ENCODE measurements around the gene CYP2C18.
"Not testable (repeated sequence)": the region's sequence is repeated elsewhere in the genome, so short reads cannot be mapped to it uniquely, and the experiment has no call there.

The CYP2C18 gene

GRCh38 chr10:94683214-94684054, at the start of gene CYP2C18:
Gene CYP2C18 (plus strand): TSS chr10:94683729. CDS start chr10:94683820, 91 bp downstream.
- no peak for DNase-seq (ENCODE audit: low read depth, low spot score)

GRCh38 chr10:94638097-94638496, 45.4 kb upstream of the CYP2C18 start:
- not testable (repeated sequence) for DNase-seq (ENCODE audit: low read depth, low spot score)

- DNase-seq (ENCODE audit: low read depth, low spot score): no peak
Measured at GRCh38 chr10:94639902-94640301, 43.6 kb upstream of the CYP2C18 start.

- no peak for DNase-seq (ENCODE audit: low read depth, low spot score)
Measured at GRCh38 chr10:94640562-94640961, 43.0 kb upstream of the CYP2C18 start.

GRCh38 chr10:94641480-94641879, 42.0 kb upstream of the CYP2C18 start:
- DNase-seq (ENCODE audit: low read depth, low spot score): no peak

GRCh38 chr10:94644352-94644751, 39.2 kb upstream of the CYP2C18 start:
- no peak for DNase-seq (ENCODE audit: low read depth, low spot score)

GRCh38 chr10:94645285-94645684, 38.2 kb upstream of the CYP2C18 start:
- no peak for DNase-seq (ENCODE audit: low read depth, low spot score)

GRCh38 chr10:94655201-94655600, 28.3 kb upstream of the CYP2C18 start:
- DNase-seq (ENCODE audit: low read depth, low spot score): not testable (repeated sequence)

GRCh38 chr10:94663061-94663460, 20.5 kb upstream of the CYP2C18 start:
- peak; percentile 26 for DNase-seq (ENCODE audit: low read depth, low spot score)

- no peak for DNase-seq (ENCODE audit: low read depth, low spot score)
Measured at GRCh38 chr10:94666391-94667102, 17.0 kb upstream of the CYP2C18 start.

GRCh38 chr10:94673614-94674321, 9.8 kb upstream of the CYP2C18 start:
- DNase-seq (ENCODE audit: low read depth, low spot score): no peak

GRCh38 chr10:94676496-94676895, 7.0 kb upstream of the CYP2C18 start:
- no peak for DNase-seq (ENCODE audit: low read depth, low spot score)

GRCh38 chr10:94677691-94678090, 5.8 kb upstream of the CYP2C18 start:
- DNase-seq (ENCODE audit: low read depth, low spot score): peak; percentile 30

GRCh38 chr10:94678475-94678874, 5.1 kb upstream of the CYP2C18 start:
- DNase-seq (ENCODE audit: low read depth, low spot score): no peak

GRCh38 chr10:94680544-94680943, 3.0 kb upstream of the CYP2C18 start:
- no peak for DNase-seq (ENCODE audit: low read depth, low spot score)

- DNase-seq (ENCODE audit: low read depth, low spot score): not testable (repeated sequence)
Measured at GRCh38 chr10:94682636-94683035, 893 bp upstream of the CYP2C18 start.

GRCh38 chr10:94687625-94688248, 4.2 kb downstream of the CYP2C18 start:
- no peak for DNase-seq (ENCODE audit: low read depth, low spot score)

GRCh38 chr10:94706089-94706488, 22.6 kb downstream of the CYP2C18 start:
- DNase-seq (ENCODE audit: low read depth, low spot score): no peak

GRCh38 chr10:94710578-94710977, 27.0 kb downstream of the CYP2C18 start:
- no peak for DNase-seq (ENCODE audit: low read depth, low spot score)

- no peak for DNase-seq (ENCODE audit: low read depth, low spot score)
Measured at GRCh38 chr10:94725871-94726270, 42.3 kb downstream of the CYP2C18 start.

- no peak for DNase-seq (ENCODE audit: low read depth, low spot score)
Measured at GRCh38 chr10:94735197-94735596, 51.7 kb downstream of the CYP2C18 start.

- DNase-seq (ENCODE audit: low read depth, low spot score): no peak
Measured at GRCh38 chr10:94738588-94738987, 55.1 kb downstream of the CYP2C18 start.
